ENCODE data around the gene FN1.

Gene FN1

GRCh38 chr2:215356334-215356947 lies 79.4 kb downstream of the FN1 start:
- H3K27ac ChIP-seq: no peak overlapping the region
- TF ChIP-seq ZFX (IDR thresholded peaks at IDR 0.05): no peak
- TF ChIP-seq, protein P1, sequence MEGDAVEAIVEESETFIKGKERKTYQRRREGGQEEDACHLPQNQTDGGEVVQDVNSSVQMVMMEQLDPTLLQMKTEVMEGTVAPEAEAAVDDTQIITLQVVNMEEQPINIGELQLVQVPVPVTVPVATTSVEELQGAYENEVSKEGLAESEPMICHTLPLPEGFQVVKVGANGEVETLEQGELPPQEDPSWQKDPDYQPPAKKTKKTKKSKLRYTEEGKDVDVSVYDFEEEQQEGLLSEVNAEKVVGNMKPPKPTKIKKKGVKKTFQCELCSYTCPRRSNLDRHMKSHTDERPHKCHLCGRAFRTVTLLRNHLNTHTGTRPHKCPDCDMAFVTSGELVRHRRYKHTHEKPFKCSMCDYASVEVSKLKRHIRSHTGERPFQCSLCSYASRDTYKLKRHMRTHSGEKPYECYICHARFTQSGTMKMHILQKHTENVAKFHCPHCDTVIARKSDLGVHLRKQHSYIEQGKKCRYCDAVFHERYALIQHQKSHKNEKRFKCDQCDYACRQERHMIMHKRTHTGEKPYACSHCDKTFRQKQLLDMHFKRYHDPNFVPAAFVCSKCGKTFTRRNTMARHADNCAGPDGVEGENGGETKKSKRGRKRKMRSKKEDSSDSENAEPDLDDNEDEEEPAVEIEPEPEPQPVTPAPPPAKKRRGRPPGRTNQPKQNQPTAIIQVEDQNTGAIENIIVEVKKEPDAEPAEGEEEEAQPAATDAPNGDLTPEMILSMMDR (conservative IDR thresholded peaks at IDR 0.05): no peak

- H3K27ac ChIP-seq: no peak overlapping the region
- TF ChIP-seq ZFX (IDR thresholded peaks at IDR 0.05): no peak
- TF ChIP-seq, protein P1 (conservative IDR thresholded peaks at IDR 0.05): no peak
Measured at GRCh38 chr2:215355801-215356200, 80.1 kb downstream of the FN1 start.

DNA sequence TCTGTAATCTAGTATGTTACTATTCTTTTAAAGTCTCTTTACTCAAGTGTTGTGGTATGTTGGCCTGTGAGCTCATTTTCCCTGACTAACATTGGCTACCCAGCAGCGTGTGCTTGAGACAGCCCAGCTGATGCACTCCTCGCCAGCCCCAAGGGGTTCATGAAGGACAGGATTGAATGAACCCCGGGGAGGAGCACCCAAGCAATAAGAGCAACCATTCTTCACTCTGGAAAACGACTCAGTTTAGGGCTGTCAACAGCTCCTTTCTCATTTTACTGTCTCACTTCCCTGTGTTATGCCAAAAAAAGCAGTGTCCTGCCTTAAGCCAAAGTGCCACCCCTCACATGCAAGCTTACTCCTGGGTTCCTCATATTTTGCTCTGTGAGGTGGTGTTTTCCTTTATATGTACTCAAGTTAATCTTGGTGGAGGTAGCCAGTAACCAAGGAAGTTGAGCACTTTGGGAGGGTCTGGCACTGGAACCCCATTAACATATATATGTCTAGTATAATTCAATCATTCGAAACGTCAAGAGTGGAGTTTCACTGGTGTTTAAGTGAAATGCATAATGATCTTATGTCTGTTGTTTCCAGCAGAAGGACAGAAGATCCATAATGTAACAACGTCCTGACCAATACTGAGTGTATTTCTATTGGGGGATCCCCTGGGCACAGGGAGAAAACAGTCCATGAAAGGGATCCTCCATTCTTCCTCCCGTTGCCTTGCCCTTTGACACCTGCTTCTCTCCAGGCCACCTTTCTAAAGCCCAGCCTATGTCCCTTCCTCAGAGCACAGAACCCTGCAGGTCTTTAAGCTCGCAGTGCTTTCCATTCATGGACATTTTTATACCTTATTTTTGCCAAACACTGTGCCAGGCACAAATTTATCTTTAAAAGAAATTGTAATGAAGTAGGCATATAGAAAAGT lies 80.8 kb downstream of the FN1 start:
- TF ChIP-seq, protein P1 (conservative IDR thresholded peaks at IDR 0.05): no peak
- TF ChIP-seq ZFX (IDR thresholded peaks at IDR 0.05): no peak
- no peak overlapping the region for H3K27ac ChIP-seq

DNA sequence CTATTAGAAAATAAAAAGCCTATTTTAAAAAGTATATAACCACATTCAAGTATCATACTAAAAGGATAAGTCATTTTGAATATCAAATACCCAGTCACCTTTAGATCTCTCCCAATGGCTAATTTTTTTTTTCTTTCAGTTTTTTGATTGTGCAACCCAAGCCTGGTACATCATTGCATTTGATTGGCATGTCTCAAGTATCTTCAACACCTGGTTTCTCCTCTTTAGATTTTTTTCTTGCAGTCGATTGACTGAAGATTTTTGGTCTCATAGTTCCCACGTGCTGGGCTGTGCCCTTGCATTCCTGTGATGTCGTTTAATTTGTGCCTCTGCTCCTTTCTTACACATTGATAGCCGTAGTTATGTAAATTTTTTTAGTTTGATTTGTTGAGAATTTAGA lies 83.3 kb downstream of the FN1 start:
- no peak for TF ChIP-seq ZFX (IDR thresholded peaks at IDR 0.05)
- TF ChIP-seq, protein P1 (conservative IDR thresholded peaks at IDR 0.05): no peak
- H3K27ac ChIP-seq: no peak overlapping the region

GRCh38 chr2:215347878-215348277 lies 88.0 kb downstream of the FN1 start:
- no peak for TF ChIP-seq ZFX (IDR thresholded peaks at IDR 0.05)
- TF ChIP-seq, protein P1 (conservative IDR thresholded peaks at IDR 0.05): no peak
- H3K27ac ChIP-seq: no peak overlapping the region

DNA sequence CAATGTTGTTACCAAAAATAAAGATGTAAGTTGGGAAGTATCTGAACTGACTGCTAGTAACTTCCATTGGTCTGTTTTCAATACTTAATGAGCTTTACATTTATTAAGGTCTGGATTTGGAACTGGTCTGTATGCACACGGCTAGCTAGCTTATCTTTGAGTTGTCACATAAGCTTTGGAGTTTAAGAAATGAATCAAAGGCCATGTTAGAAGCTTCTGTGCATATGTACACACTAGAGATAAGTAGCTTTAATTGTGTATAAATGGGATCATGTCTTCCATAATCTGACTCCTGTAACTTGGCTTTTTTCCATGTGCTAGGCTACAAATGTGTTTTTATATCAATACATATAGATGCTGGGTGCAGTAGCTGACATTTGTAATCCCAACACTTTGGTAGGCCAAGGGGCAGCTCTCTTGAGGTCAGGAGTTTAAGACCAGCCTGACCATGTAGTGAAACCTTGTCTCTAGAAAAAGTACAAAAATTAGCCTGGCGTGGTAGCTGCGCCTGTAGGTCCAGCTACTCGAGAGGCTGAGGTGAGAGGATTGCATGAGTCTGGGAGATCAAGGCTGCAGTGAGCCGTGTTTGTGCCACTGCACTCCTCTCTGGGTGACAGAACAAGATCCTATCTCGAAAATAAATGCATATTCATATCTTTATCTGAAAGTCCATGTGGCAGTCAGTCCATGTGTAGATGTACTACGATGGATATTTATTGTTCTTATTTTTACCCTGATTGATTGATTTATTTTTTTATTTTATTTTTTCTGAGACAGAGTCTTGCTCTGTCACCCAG lies 96.8 kb downstream of the FN1 start:
- H3K27ac ChIP-seq: no peak overlapping the region
- TF ChIP-seq ZFX (IDR thresholded peaks at IDR 0.05): no peak
- TF ChIP-seq, protein P1 (conservative IDR thresholded peaks at IDR 0.05): no peak

Data from C4-2B (cell line).